Panc1 (cell line): ENCODE data around the gene WDR90. TPM values are rescaled to one million over a fixed set of nuclear protein-coding genes. Genes with fewer than 3 reads are reported as not detected.

Source experiments
- ATAC-seq: fragments of 200-7000 bp; cut with Tn5 transposase; 2 replicates; pipeline ENCODE4 v1.9.1; 2020; ENCODE audit warnings: mild to moderate bottlenecking, moderate library complexity
- BruUV-seq: library from RNA; stranded (reverse); fragments of 400-500 nt; replicated peaks from 2 replicates; lab custom pipeline; 2021; lab: Mats Ljungman, UMichigan
- CTCF ChIA-PET: fragments of 300-600 bp; sonication (Branson Sonifier 250); formaldehyde crosslinking; loops from one replicate; lab custom pipeline; 2022; ENCODE audit warnings: antibody characterized with exemption; lab: Charles Lee
- POLR2A ChIA-PET: fragments of 300-600 bp; sonication (Branson Sonifier 250); formaldehyde crosslinking; loops from one replicate; lab custom pipeline; 2022; ENCODE audit warnings: antibody characterized with exemption; lab: Charles Lee
- DNase-seq: peaks from one replicate; pipeline ENCODE4 v3.0.0-alpha.2; 2010; ENCODE audit warnings: low read depth, low spot score
- H3K27ac ChIP-seq: 2 replicates; pipeline ENCODE4 v1.5.1; 2011; ENCODE audit warnings: mild to moderate bottlenecking, low read length, inconsistent platforms
- H3K27me3 ChIP-seq: fragments of 200-500 bp; sonication (Bioruptor generic); 2 replicates; pipeline ENCODE4 v1.6.0; 2014; ENCODE audit warnings: low read length, inconsistent platforms; ENCODE audit not compliant: control insufficient read depth, insufficient read depth
- H3K36me3 ChIP-seq: fragments of 200-500 bp; sonication (Bioruptor generic); 2 replicates; pipeline ENCODE4 v1.5.1; 2014; ENCODE audit warnings: inconsistent platforms, mild to moderate bottlenecking, low read length, moderate library complexity; ENCODE audit not compliant: control insufficient read depth, insufficient read depth
- H3K4me1 ChIP-seq: 2 replicates; pipeline ENCODE4 v1.5.1; 2011; ENCODE audit warnings: inconsistent platforms, mild to moderate bottlenecking, low read length, moderate library complexity; ENCODE audit not compliant: control insufficient read depth, insufficient read depth
- H3K4me3 ChIP-seq, 2 experiments: 2 replicates each; pipeline ENCODE4 v1.5.1; 2011 to 2012; ENCODE audit warnings: low read depth in 2 of 2, low read length in 2 of 2, mild to moderate bottlenecking in 2 of 2, inconsistent platforms in 1 of 2, moderate library complexity in 1 of 2
- H3K9me3 ChIP-seq: fragments of 200-500 bp; sonication (Bioruptor generic); 2 replicates; pipeline ENCODE4 v1.5.1; 2014; ENCODE audit warnings: low read depth, mild to moderate bottlenecking, inconsistent platforms, low read length, moderate library complexity; ENCODE audit not compliant: control insufficient read depth, insufficient read depth
- POLR2AphosphoS5 ChIP-seq: IDR thresholded peaks from 2 replicates; pipeline ENCODE4 v1.6.1; 2012; ENCODE audit warnings: mild to moderate bottlenecking, low read depth, low read length, moderate library complexity
- SIN3A ChIP-seq: IDR thresholded peaks from 2 replicates; pipeline ENCODE4 v1.6.1; 2012; ENCODE audit warnings: low read depth, mild to moderate bottlenecking, low read length, moderate library complexity, borderline replicate concordance; ENCODE audit not compliant: insufficient read depth
- TCF7L2 ChIP-seq: IDR thresholded peaks from 2 replicates; pipeline ENCODE4 v1.6.1; 2011; ENCODE audit warnings: mild to moderate bottlenecking, low read depth, low read length, inconsistent platforms
- in situ Hi-C: cut with HindIII; loops from 2 replicates; pipeline ENCODE4 v1.10.0; 2016; ENCODE audit warnings: low sequenced_read_pairs, low pct_unique_long_range_greater_than_20kb
- intact Hi-C: fragments of 100-400 bp; cut with micrococcal nuclease; formaldehyde crosslinking; loops from one replicate; pipeline ENCODE4 v1.10.0; 2022; ENCODE audit not compliant: unreplicated experiment
- total RNA-seq: library from RNA; stranded (reverse); gene quantifications from one replicate; pipeline ENCODE4 v1.2.1, GENCODE V29; 2021; ENCODE audit not compliant: unreplicated experiment
- TF ChIP-seq, protein P1 (sequence below): fragments of 450-650 bp; IDR thresholded peaks from 2 replicates; pipeline ENCODE4 v1.5.1; 2017; ENCODE audit warnings: mild to moderate bottlenecking
- TF ChIP-seq, protein P2 (sequence below), 2 experiments: IDR thresholded peaks; 2 replicates each; pipeline ENCODE4 v1.6.1; 2011 to 2012; ENCODE audit warnings: low read depth in 2 of 2, control low read depth in 1 of 2, low read length in 1 of 2, mild to moderate bottlenecking in 1 of 2, moderate library complexity in 1 of 2; ENCODE audit not compliant: insufficient read depth in 1 of 2

WDR90 gene
- total RNA-seq, 1 experiment from 2014 or later: 58.9 TPM

DNA sequence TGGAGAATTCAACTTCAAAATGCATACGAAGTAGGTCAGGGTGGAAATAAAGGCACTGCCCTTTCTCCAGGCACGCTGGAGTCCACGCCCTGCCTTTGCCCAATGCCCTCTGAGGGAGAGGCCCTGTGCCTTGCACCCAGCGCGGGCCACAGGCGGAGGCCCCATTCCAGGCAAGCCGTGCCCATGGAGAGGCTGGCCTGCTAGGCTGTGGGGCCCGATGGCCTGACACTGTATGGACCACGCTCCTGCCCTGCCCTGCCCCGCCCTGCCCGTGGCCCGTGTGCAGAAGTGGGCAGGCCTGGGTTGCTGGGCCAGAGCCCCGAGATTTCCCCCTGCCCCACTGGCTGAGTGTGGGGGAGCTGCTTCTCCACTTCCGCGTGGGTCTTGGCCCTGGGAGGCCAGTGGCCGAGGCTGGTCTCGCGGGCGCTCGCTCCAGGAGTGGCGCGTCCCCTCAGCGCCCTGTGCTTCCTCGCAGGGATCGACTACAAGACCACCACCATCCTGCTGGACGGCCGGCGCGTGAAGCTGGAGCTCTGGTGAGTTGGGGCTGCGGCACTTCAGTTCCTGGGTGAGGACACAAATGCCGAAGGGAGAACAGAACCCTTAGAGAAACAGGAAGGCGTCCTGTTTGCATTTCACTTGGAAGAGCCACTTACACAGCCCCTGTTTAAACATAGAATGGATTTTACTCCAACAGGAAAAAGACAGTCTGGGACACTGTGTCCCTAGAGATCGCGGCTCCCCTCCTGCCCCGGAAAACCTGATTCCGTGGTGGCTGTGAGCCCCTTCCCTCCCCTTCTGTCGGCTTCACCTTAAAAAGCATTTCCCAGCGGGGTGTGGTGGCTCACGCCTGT lies 32.2 kb upstream of the WDR90 start:
- no peaks in the 10 kb centered on the region for H3K9me3 ChIP-seq
- no TSS peak for BruUV-seq

DNA sequence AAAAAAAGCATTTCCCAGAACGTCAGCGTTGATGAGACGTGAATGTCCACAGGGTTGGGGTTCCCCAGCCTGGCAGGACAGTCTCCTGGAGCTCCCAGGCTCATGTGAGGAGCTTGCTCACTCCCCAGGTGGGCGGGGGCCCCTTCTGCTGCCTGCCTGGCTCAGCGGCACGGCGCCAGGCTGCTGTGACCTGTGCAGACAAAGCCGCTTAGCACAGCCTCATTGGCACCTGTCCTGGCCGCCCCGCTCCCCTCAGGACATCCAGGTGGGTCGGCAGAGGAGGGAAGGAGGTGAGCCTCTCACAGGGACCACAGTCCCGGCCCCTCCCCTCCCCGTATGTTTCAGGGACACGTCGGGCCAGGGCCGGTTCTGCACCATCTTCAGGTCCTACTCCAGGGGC lies 31.3 kb upstream of the WDR90 start:
- BruUV-seq: no TSS peak

More for the DNA sequence above, 32.2 kb upstream of the WDR90 start:
- no peak overlapping the region for H3K27ac ChIP-seq
- in situ Hi-C loops: no loop called here
- no peak for ATAC-seq
- ChIA-PET POLR2A (no interaction called here), CTCF (no interaction called here)
- H3K36me3 ChIP-seq: no peaks in the 10 kb centered on the region
- intact Hi-C loops: no loop called here
- DNase-seq: no peak
- peaks cover 12% of the 10 kb centered on the region for H3K4me1 ChIP-seq
- TF ChIP-seq TCF7L2 (no peak), POLR2AphosphoS5 (no peak), SIN3A (no peak)
- TF ChIP-seq, protein P1, sequence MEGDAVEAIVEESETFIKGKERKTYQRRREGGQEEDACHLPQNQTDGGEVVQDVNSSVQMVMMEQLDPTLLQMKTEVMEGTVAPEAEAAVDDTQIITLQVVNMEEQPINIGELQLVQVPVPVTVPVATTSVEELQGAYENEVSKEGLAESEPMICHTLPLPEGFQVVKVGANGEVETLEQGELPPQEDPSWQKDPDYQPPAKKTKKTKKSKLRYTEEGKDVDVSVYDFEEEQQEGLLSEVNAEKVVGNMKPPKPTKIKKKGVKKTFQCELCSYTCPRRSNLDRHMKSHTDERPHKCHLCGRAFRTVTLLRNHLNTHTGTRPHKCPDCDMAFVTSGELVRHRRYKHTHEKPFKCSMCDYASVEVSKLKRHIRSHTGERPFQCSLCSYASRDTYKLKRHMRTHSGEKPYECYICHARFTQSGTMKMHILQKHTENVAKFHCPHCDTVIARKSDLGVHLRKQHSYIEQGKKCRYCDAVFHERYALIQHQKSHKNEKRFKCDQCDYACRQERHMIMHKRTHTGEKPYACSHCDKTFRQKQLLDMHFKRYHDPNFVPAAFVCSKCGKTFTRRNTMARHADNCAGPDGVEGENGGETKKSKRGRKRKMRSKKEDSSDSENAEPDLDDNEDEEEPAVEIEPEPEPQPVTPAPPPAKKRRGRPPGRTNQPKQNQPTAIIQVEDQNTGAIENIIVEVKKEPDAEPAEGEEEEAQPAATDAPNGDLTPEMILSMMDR: no peak
- TF ChIP-seq, protein P2, sequence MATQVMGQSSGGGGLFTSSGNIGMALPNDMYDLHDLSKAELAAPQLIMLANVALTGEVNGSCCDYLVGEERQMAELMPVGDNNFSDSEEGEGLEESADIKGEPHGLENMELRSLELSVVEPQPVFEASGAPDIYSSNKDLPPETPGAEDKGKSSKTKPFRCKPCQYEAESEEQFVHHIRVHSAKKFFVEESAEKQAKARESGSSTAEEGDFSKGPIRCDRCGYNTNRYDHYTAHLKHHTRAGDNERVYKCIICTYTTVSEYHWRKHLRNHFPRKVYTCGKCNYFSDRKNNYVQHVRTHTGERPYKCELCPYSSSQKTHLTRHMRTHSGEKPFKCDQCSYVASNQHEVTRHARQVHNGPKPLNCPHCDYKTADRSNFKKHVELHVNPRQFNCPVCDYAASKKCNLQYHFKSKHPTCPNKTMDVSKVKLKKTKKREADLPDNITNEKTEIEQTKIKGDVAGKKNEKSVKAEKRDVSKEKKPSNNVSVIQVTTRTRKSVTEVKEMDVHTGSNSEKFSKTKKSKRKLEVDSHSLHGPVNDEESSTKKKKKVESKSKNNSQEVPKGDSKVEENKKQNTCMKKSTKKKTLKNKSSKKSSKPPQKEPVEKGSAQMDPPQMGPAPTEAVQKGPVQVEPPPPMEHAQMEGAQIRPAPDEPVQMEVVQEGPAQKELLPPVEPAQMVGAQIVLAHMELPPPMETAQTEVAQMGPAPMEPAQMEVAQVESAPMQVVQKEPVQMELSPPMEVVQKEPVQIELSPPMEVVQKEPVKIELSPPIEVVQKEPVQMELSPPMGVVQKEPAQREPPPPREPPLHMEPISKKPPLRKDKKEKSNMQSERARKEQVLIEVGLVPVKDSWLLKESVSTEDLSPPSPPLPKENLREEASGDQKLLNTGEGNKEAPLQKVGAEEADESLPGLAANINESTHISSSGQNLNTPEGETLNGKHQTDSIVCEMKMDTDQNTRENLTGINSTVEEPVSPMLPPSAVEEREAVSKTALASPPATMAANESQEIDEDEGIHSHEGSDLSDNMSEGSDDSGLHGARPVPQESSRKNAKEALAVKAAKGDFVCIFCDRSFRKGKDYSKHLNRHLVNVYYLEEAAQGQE (IDR thresholded peaks at IDR 0.05; ENCODE audit: insufficient read depth in 1 of 2, low read depth in 2 of 2, low read length in 1 of 2): no peak
- H3K27me3 ChIP-seq: no peaks in the 10 kb centered on the region
- H3K4me3 ChIP-seq: no peak overlapping the region

More for the DNA sequence above, 31.3 kb upstream of the WDR90 start:
- ATAC-seq (no peak), DNase-seq (no peak)
- intact Hi-C loops (no loop called here), in situ Hi-C loops (no loop called here)
- ChIA-PET CTCF (no interaction called here), POLR2A (no interaction called here)
- no peaks in the 10 kb centered on the region for H3K9me3 ChIP-seq
- TF ChIP-seq, protein P1: no peak
- TF ChIP-seq TCF7L2 (no peak), SIN3A (no peak), POLR2AphosphoS5 (no peak)
- TF ChIP-seq, protein P2 (IDR thresholded peaks at IDR 0.05; ENCODE audit: insufficient read depth in 1 of 2, low read depth in 2 of 2, low read length in 1 of 2): no peak
- H3K36me3 ChIP-seq: no peaks in the 10 kb centered on the region
- no peak overlapping the region for H3K4me3 ChIP-seq
- H3K4me1 ChIP-seq: peaks cover 21% of the 10 kb centered on the region
- no peaks in the 10 kb centered on the region for H3K27me3 ChIP-seq
- no peak overlapping the region for H3K27ac ChIP-seq
